ENCODE results near the gene ZNF507.

ZNF507 gene

GRCh38 chr19:32357720-32358119, 12.3 kb downstream of the ZNF507 start:
- no peaks in the 10 kb centered on the region for H3K27me3 ChIP-seq (ENCODE audit: control insufficient read depth in 3 of 3, insufficient read depth in 3 of 3, low read depth in 1 of 3, low read length in 3 of 3)
- no peak overlapping the region for H2BK12ac ChIP-seq (ENCODE audit: low read length)
- H3K14ac ChIP-seq (ENCODE audit: low read length) = no peak overlapping the region
- H2BK15ac ChIP-seq (ENCODE audit: low read length) = no peak overlapping the region
- H2AFZ ChIP-seq (ENCODE audit: low read length) = no peak overlapping the region
- H2BK120ac ChIP-seq (ENCODE audit: low read depth, low read length) = no peak overlapping the region
- H3K18ac ChIP-seq (ENCODE audit: low read length) = no peak overlapping the region
- no CpG with 5 or more reads among the region's 2 CpGs for WGBS, 2 donors (ENCODE audit: extremely low coverage in 2 of 2, insufficient read length in 2 of 2, insufficient replicate concordance in 1 of 2)
- no peak overlapping the region for H3K4me2 ChIP-seq (ENCODE audit: insufficient read depth, low read length, poor library complexity, severe bottlenecking)
- H3K9ac ChIP-seq (ENCODE audit: low read depth, low read length, poor library complexity) = no peak overlapping the region
- H2AK5ac ChIP-seq (ENCODE audit: low read depth, low read length) = no peak overlapping the region
- no peaks in the 10 kb centered on the region for H3K4me1 ChIP-seq (ENCODE audit: control insufficient read depth in 2 of 2, insufficient read depth in 1 of 2, low read depth in 1 of 2, low read length in 2 of 2)
- H4K8ac ChIP-seq (ENCODE audit: low read depth, low read length) = no peak overlapping the region
- H2BK5ac ChIP-seq (ENCODE audit: low read length) = no peak overlapping the region
- no peak for DNase-seq (ENCODE audit: low spot score)
- no peak overlapping the region for H3K4me3 ChIP-seq (ENCODE audit: low read length in 2 of 2)
- no peak overlapping the region for H4K91ac ChIP-seq (ENCODE audit: low read depth, low read length, poor library complexity)
- no peak overlapping the region for H3K4ac ChIP-seq (ENCODE audit: low read length)
- H3K36me3 ChIP-seq (replicated peaks in 1 of 2; ENCODE audit: control insufficient read depth in 2 of 2, insufficient read depth in 2 of 2, low read length in 2 of 2) = peaks cover 32 to 97% of the 10 kb centered on the region in 2 donors
- no peak overlapping the region for H3K27ac ChIP-seq (replicated peaks; ENCODE audit: low read length)
- H3K79me1 ChIP-seq (ENCODE audit: low read depth, low read length) = no peaks in the 10 kb centered on the region
- no peaks in the 10 kb centered on the region for H3K9me3 ChIP-seq (replicated peaks in 1 of 2; ENCODE audit: control insufficient read depth in 2 of 2, insufficient read depth in 1 of 2, low read depth in 1 of 2, low read length in 2 of 2)
- H3K23ac ChIP-seq (ENCODE audit: low read depth, low read length, poor library complexity) = no peak overlapping the region

GRCh38 chr19:32358321-32358720, 12.9 kb downstream of the ZNF507 start:
- peaks cover 27 to 97% of the 10 kb centered on the region in 2 donors for H3K36me3 ChIP-seq (replicated peaks in 1 of 2; ENCODE audit: control insufficient read depth in 2 of 2, insufficient read depth in 2 of 2, low read length in 2 of 2)
- no peak overlapping the region for H2AFZ ChIP-seq (ENCODE audit: low read length)
- no peak overlapping the region for H3K4me3 ChIP-seq (ENCODE audit: low read length in 2 of 2)
- no peak overlapping the region for H3K9ac ChIP-seq (ENCODE audit: low read depth, low read length, poor library complexity)
- no peak overlapping the region for H3K4ac ChIP-seq (ENCODE audit: low read length)
- H3K4me1 ChIP-seq (ENCODE audit: control insufficient read depth in 2 of 2, insufficient read depth in 1 of 2, low read depth in 1 of 2, low read length in 2 of 2) = no peaks in the 10 kb centered on the region
- no peak overlapping the region for H2BK12ac ChIP-seq (ENCODE audit: low read length)
- no peaks in the 10 kb centered on the region for H3K27me3 ChIP-seq (ENCODE audit: control insufficient read depth in 3 of 3, insufficient read depth in 3 of 3, low read depth in 1 of 3, low read length in 3 of 3)
- no peak overlapping the region for H2BK120ac ChIP-seq (ENCODE audit: low read depth, low read length)
- H4K8ac ChIP-seq (ENCODE audit: low read depth, low read length) = no peak overlapping the region
- H3K23ac ChIP-seq (ENCODE audit: low read depth, low read length, poor library complexity) = no peak overlapping the region
- no peak overlapping the region for H2AK5ac ChIP-seq (ENCODE audit: low read depth, low read length)
- no peak overlapping the region for H3K14ac ChIP-seq (ENCODE audit: low read length)
- no peak overlapping the region for H3K4me2 ChIP-seq (ENCODE audit: insufficient read depth, low read length, poor library complexity, severe bottlenecking)
- no peak overlapping the region for H3K18ac ChIP-seq (ENCODE audit: low read length)
- no peaks in the 10 kb centered on the region for H3K9me3 ChIP-seq (replicated peaks in 1 of 2; ENCODE audit: control insufficient read depth in 2 of 2, insufficient read depth in 1 of 2, low read depth in 1 of 2, low read length in 2 of 2)
- no peak overlapping the region for H4K91ac ChIP-seq (ENCODE audit: low read depth, low read length, poor library complexity)
- no peak overlapping the region for H3K27ac ChIP-seq (replicated peaks; ENCODE audit: low read length)
- no peak overlapping the region for H2BK15ac ChIP-seq (ENCODE audit: low read length)
- no peak overlapping the region for H2BK5ac ChIP-seq (ENCODE audit: low read length)
- no peak for DNase-seq (ENCODE audit: low spot score)
- no CpG with 5 or more reads among the region's 5 CpGs for WGBS, 2 donors (ENCODE audit: extremely low coverage in 2 of 2, insufficient read length in 2 of 2, insufficient replicate concordance in 1 of 2)
- H3K79me1 ChIP-seq (ENCODE audit: low read depth, low read length) = no peaks in the 10 kb centered on the region

GRCh38 chr19:32359581-32359980, 14.2 kb downstream of the ZNF507 start:
- H3K18ac ChIP-seq (ENCODE audit: low read length) = no peak overlapping the region
- WGBS, 2 donors (ENCODE audit: extremely low coverage in 2 of 2, insufficient read length in 2 of 2, insufficient replicate concordance in 1 of 2) = no CpG with 5 or more reads among the region's 9 CpGs
- no peak overlapping the region for H3K4ac ChIP-seq (ENCODE audit: low read length)
- peaks cover 15 to 96% of the 10 kb centered on the region in 2 donors for H3K36me3 ChIP-seq (replicated peaks in 1 of 2; ENCODE audit: control insufficient read depth in 2 of 2, insufficient read depth in 2 of 2, low read length in 2 of 2)
- no peak overlapping the region for H2BK5ac ChIP-seq (ENCODE audit: low read length)
- no peaks in the 10 kb centered on the region for H3K27me3 ChIP-seq (ENCODE audit: control insufficient read depth in 3 of 3, insufficient read depth in 3 of 3, low read depth in 1 of 3, low read length in 3 of 3)
- no peak overlapping the region for H3K4me3 ChIP-seq (ENCODE audit: low read length in 2 of 2)
- no peak overlapping the region for H3K14ac ChIP-seq (ENCODE audit: low read length)
- H2BK12ac ChIP-seq (ENCODE audit: low read length) = no peak overlapping the region
- H2BK15ac ChIP-seq (ENCODE audit: low read length) = no peak overlapping the region
- no peak for DNase-seq (ENCODE audit: low spot score)
- H3K27ac ChIP-seq (replicated peaks; ENCODE audit: low read length) = no peak overlapping the region
- H3K23ac ChIP-seq (ENCODE audit: low read depth, low read length, poor library complexity) = no peak overlapping the region
- H3K9me3 ChIP-seq (replicated peaks in 1 of 2; ENCODE audit: control insufficient read depth in 2 of 2, insufficient read depth in 1 of 2, low read depth in 1 of 2, low read length in 2 of 2) = no peaks in the 10 kb centered on the region
- no peak overlapping the region for H2AK5ac ChIP-seq (ENCODE audit: low read depth, low read length)
- no peak overlapping the region for H4K8ac ChIP-seq (ENCODE audit: low read depth, low read length)
- no peak overlapping the region for H2AFZ ChIP-seq (ENCODE audit: low read length)
- H3K4me1 ChIP-seq (ENCODE audit: control insufficient read depth in 2 of 2, insufficient read depth in 1 of 2, low read depth in 1 of 2, low read length in 2 of 2) = no peaks in the 10 kb centered on the region
- H2BK120ac ChIP-seq (ENCODE audit: low read depth, low read length) = no peak overlapping the region
- no peak overlapping the region for H3K9ac ChIP-seq (ENCODE audit: low read depth, low read length, poor library complexity)
- H4K91ac ChIP-seq (ENCODE audit: low read depth, low read length, poor library complexity) = no peak overlapping the region
- no peak overlapping the region for H3K4me2 ChIP-seq (ENCODE audit: insufficient read depth, low read length, poor library complexity, severe bottlenecking)
- no peaks in the 10 kb centered on the region for H3K79me1 ChIP-seq (ENCODE audit: low read depth, low read length)

- Histone ChIP-seq H3K36me3 (replicated peaks in 1 of 2; ENCODE audit: control insufficient read depth in 2 of 2, insufficient read depth in 2 of 2, low read length in 2 of 2) (peaks cover 12 to 94% of the 10 kb centered on the region in 2 donors), H4K8ac (ENCODE audit: low read depth, low read length) (no peak overlapping the region), H3K9me3 (replicated peaks in 1 of 2; ENCODE audit: control insufficient read depth in 2 of 2, insufficient read depth in 1 of 2, low read depth in 1 of 2, low read length in 2 of 2) (no peaks in the 10 kb centered on the region), H2BK15ac (ENCODE audit: low read length) (no peak overlapping the region), H3K18ac (ENCODE audit: low read length) (no peak overlapping the region), H2AK5ac (ENCODE audit: low read depth, low read length) (no peak overlapping the region), H3K4me3 (ENCODE audit: low read length in 2 of 2) (no peak overlapping the region), H3K23ac (ENCODE audit: low read depth, low read length, poor library complexity) (no peak overlapping the region), H3K79me1 (ENCODE audit: low read depth, low read length) (no peaks in the 10 kb centered on the region), H3K4me1 (ENCODE audit: control insufficient read depth in 2 of 2, insufficient read depth in 1 of 2, low read depth in 1 of 2, low read length in 2 of 2) (no peaks in the 10 kb centered on the region), H2BK12ac (ENCODE audit: low read length) (no peak overlapping the region), H3K9ac (ENCODE audit: low read depth, low read length, poor library complexity) (no peak overlapping the region), H3K27me3 (ENCODE audit: control insufficient read depth in 3 of 3, insufficient read depth in 3 of 3, low read depth in 1 of 3, low read length in 3 of 3) (no peaks in the 10 kb centered on the region), H4K91ac (ENCODE audit: low read depth, low read length, poor library complexity) (no peak overlapping the region), H2BK120ac (ENCODE audit: low read depth, low read length) (no peak overlapping the region), H3K14ac (ENCODE audit: low read length) (no peak overlapping the region), H3K4ac (ENCODE audit: low read length) (no peak overlapping the region), H2BK5ac (ENCODE audit: low read length) (no peak overlapping the region), H2AFZ (ENCODE audit: low read length) (no peak overlapping the region), H3K27ac (replicated peaks; ENCODE audit: low read length) (no peak overlapping the region), H3K4me2 (ENCODE audit: insufficient read depth, low read length, poor library complexity, severe bottlenecking) (no peak overlapping the region)
- WGBS, 2 donors (ENCODE audit: extremely low coverage in 2 of 2, insufficient read length in 2 of 2, insufficient replicate concordance in 1 of 2) = no CpG with 5 or more reads among the region's 9 CpGs
- DNase-seq (ENCODE audit: low spot score) = no peak
Measured at GRCh38 chr19:32361574-32362317, 16.3 kb downstream of the ZNF507 start.

Data from neuronal stem cell (in vitro differentiated cells).